Stimulated activated memory B cell treated with anti-CD40 and anti-IgM and Interleukin-4, amounts not matched to agents 10 μg/mL and 1 μg/mL and 100 μg/mL, for 72 hours (primary cell): ENCODE results near the gene DIP2B.

Experiments
- ATAC-seq: fragments of 150-1000 bp; cut with Tn5 transposase; 2 replicates; pipeline ENCODE4 v1.10.0; 2021
- H3K27ac Mint-ChIP-seq: one replicate; pipeline ENCODE4 v1.8.0; 2022; ENCODE audit warnings: mild to moderate bottlenecking, mixed read lengths
- H3K27me3 Mint-ChIP-seq: one replicate; pipeline ENCODE4 v1.8.0; 2022; ENCODE audit warnings: mixed read lengths
- H3K36me3 Mint-ChIP-seq: one replicate; pipeline ENCODE4 v1.8.0; 2022; ENCODE audit warnings: mixed read lengths
- H3K4me1 Mint-ChIP-seq: one replicate; pipeline ENCODE4 v1.8.0; 2022; ENCODE audit warnings: mixed read lengths
- H3K4me3 Mint-ChIP-seq: one replicate; pipeline ENCODE4 v1.8.0; 2022; ENCODE audit warnings: mild to moderate bottlenecking, moderate library complexity, mixed read lengths
- H3K9me3 Mint-ChIP-seq: one replicate; pipeline ENCODE4 v1.8.0; 2022; ENCODE audit warnings: mixed read lengths

Gene DIP2B

GRCh38 chr12:50618864-50619609, 114.3 kb downstream of the DIP2B start:
- no peak overlapping the region for H3K4me3 Mint-ChIP-seq
- peaks cover 5% of the 10 kb centered on the region for H3K36me3 Mint-ChIP-seq
- no peaks in the 10 kb centered on the region for H3K27me3 Mint-ChIP-seq
- peaks cover 39% of the 10 kb centered on the region for H3K4me1 Mint-ChIP-seq
- H3K27ac Mint-ChIP-seq = no peak overlapping the region
- ATAC-seq = no peak
- no peaks in the 10 kb centered on the region for H3K9me3 Mint-ChIP-seq

DNA sequence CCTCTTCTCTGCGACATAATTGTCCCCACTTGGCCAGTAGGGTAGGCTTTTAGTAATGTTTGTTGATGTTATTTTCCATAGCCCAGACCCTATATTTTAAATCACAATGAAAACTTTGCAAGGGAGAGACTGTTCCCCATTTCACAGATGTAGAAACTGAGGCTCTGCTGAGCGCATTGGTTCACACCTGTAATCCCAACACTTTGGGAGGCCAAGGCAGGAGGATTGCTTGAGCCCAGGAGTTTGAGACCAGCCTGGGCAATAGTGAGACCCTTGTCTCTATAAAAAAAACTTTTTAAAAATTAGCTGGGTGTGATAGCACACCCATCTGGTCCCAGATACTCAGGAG, 114.8 kb downstream of the DIP2B start:
- Mint-ChIP-seq H3K4me1 (peaks cover 45% of the 10 kb centered on the region), H3K9me3 (no peaks in the 10 kb centered on the region), H3K27me3 (no peaks in the 10 kb centered on the region), H3K4me3 (no peak overlapping the region), H3K36me3 (peaks cover 5% of the 10 kb centered on the region), H3K27ac (no peak overlapping the region)
- ATAC-seq = no peak

DNA sequence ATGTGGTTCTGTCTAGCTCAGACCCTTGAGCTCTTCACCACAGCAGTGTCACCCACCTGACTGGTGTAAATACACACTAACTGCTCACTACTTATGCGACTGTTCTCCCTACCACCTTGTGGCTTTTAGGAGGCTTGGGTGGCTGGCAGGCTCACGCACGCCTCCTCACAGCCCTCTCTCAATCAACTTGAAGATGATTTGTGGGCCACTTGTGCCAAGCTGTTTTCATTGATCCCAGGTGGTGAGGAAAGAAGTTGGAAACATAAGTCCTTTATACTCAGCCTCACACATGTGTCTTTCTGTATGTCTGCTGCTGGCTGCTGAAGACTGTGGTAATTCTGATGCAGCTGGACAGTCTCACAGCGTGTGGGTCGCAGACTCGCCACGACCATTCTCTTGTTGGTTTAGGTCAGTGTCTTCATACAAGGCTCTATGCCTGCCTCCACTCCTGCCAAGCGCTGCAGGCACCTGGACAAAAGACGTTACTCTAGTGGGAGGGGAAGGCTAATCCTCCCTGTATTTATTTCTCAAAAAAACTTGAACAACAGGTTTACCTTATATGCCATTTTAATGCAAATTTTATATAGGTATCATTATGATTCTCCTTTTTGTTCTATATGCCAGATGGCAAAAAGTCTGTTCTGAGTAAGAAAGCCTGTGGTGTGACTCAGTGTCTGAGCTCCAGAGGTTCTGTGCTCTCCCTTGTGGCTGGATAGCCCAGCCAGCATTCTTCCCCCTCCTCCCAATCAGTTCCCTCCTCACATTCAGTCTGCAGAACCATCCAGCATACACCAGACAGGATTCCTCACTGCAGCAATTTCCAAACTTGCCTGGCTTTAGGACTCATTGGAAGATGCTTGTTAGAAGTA, 115.6 kb downstream of the DIP2B start:
- Mint-ChIP-seq H3K4me1 (peaks cover 52% of the 10 kb centered on the region), H3K9me3 (no peaks in the 10 kb centered on the region), H3K27ac (peak overlapping the region; percentile 9), H3K36me3 (peaks cover 5% of the 10 kb centered on the region), H3K27me3 (no peaks in the 10 kb centered on the region), H3K4me3 (no peak overlapping the region)
- ATAC-seq = peak; percentile 8

GRCh38 chr12:50620978-50621360, 116.2 kb downstream of the DIP2B start:
- H3K36me3 Mint-ChIP-seq = peaks cover 5% of the 10 kb centered on the region
- H3K27ac Mint-ChIP-seq = peak overlapping the region; percentile 9
- peaks cover 51% of the 10 kb centered on the region for H3K4me1 Mint-ChIP-seq
- ATAC-seq = no peak
- H3K9me3 Mint-ChIP-seq = no peaks in the 10 kb centered on the region
- H3K4me3 Mint-ChIP-seq = no peak overlapping the region
- no peaks in the 10 kb centered on the region for H3K27me3 Mint-ChIP-seq

- no peak overlapping the region for H3K4me3 Mint-ChIP-seq
- ATAC-seq = no peak
- H3K9me3 Mint-ChIP-seq = no peaks in the 10 kb centered on the region
- peaks cover 52% of the 10 kb centered on the region for H3K4me1 Mint-ChIP-seq
- peak overlapping the region; percentile 9 for H3K27ac Mint-ChIP-seq
- H3K36me3 Mint-ChIP-seq = peaks cover 5% of the 10 kb centered on the region
- H3K27me3 Mint-ChIP-seq = no peaks in the 10 kb centered on the region
Observed at GRCh38 chr12:50621399-50622300, 116.9 kb downstream of the DIP2B start.

GRCh38 chr12:50625029-50625925, 120.5 kb downstream of the DIP2B start:
- Mint-ChIP-seq H3K9me3 (no peaks in the 10 kb centered on the region), H3K4me3 (no peak overlapping the region), H3K27me3 (no peaks in the 10 kb centered on the region), H3K4me1 (peaks cover 47% of the 10 kb centered on the region), H3K36me3 (peaks cover 25% of the 10 kb centered on the region), H3K27ac (peak overlapping the region; percentile 1)
- ATAC-seq = no peak

GRCh38 chr12:50626026-50626425, 121.2 kb downstream of the DIP2B start:
- no peak for ATAC-seq
- Mint-ChIP-seq H3K27ac (no peak overlapping the region), H3K27me3 (no peaks in the 10 kb centered on the region), H3K4me1 (peaks cover 39% of the 10 kb centered on the region), H3K9me3 (no peaks in the 10 kb centered on the region), H3K36me3 (peaks cover 32% of the 10 kb centered on the region), H3K4me3 (no peak overlapping the region)

- peaks cover 29% of the 10 kb centered on the region for H3K4me1 Mint-ChIP-seq
- no peaks in the 10 kb centered on the region for H3K9me3 Mint-ChIP-seq
- no peaks in the 10 kb centered on the region for H3K27me3 Mint-ChIP-seq
- ATAC-seq = no peak
- H3K36me3 Mint-ChIP-seq = peaks cover 35% of the 10 kb centered on the region
- no peak overlapping the region for H3K27ac Mint-ChIP-seq
- no peak overlapping the region for H3K4me3 Mint-ChIP-seq
Observed at GRCh38 chr12:50627491-50627890, 122.7 kb downstream of the DIP2B start.

DNA sequence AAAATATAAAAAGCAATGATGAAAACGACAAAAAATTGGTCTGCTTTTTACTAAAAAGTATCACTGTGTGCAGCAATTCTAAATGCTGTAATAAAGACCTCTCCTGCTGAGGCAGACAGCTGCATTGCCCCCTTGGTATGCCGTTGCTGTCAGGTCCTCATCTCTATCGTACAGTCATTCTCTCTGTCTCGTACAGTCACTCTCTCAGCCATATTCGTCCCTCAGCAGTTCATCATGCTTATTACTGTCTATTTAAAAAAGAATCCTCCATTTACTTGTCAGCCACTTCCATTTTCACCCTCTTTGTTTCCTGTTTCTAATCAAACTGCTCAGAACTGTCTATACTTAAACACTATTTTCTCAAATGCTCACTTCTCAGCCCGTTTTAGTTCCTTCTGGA, 123.6 kb downstream of the DIP2B start:
- H3K27ac Mint-ChIP-seq = peak overlapping the region; percentile 2
- no peak for ATAC-seq
- peaks cover 35% of the 10 kb centered on the region for H3K36me3 Mint-ChIP-seq
- H3K9me3 Mint-ChIP-seq = no peaks in the 10 kb centered on the region
- no peak overlapping the region for H3K4me3 Mint-ChIP-seq
- H3K4me1 Mint-ChIP-seq = peaks cover 25% of the 10 kb centered on the region
- H3K27me3 Mint-ChIP-seq = no peaks in the 10 kb centered on the region

DNA sequence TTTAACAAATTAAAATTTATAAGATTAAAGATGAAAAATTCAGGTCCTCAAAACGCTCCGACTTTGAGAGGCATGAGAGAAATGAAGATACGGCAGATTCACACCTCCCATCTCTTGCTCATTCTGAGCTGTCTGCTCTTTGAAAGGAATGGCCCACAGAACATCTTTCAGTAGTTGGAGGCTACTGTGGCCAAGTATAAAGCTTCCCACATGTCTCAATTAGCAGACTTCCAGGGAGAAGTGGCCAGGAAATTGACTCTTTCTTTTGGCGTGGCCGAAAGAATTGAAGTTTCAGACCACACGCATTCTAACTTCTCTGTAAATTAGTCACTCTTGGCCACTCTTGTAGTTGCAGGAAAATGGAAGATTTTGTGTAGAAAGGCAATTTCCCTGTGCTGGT, 129.2 kb downstream of the DIP2B start:
- Mint-ChIP-seq H3K27ac (no peak overlapping the region), H3K36me3 (peaks cover 22% of the 10 kb centered on the region), H3K9me3 (no peaks in the 10 kb centered on the region), H3K4me3 (no peak overlapping the region), H3K27me3 (no peaks in the 10 kb centered on the region), H3K4me1 (peaks cover 22% of the 10 kb centered on the region)
- ATAC-seq = no peak

DNA sequence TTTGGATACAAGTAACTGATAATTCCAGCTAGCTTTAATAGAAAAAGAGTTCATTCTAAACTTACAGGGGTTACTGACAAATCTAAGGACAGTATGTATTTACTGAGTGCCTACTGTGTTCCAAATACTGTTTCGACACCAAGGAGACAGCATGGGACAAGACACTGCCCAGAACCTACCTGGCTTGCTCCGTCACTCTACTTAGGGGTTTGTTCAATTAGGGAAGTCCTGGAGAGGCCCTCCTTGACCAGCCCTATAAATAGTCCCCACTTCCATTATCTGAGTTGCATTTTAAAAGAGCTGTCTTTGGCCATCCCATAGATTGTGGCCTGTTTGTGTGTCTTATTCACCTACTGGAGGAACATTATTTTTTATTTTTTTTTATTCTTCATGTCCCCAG, 129.6 kb downstream of the DIP2B start:
- Mint-ChIP-seq H3K36me3 (peaks cover 18% of the 10 kb centered on the region), H3K9me3 (no peaks in the 10 kb centered on the region), H3K4me3 (no peak overlapping the region), H3K4me1 (peaks cover 25% of the 10 kb centered on the region), H3K27me3 (no peaks in the 10 kb centered on the region), H3K27ac (no peak overlapping the region)
- no peak for ATAC-seq

DNA sequence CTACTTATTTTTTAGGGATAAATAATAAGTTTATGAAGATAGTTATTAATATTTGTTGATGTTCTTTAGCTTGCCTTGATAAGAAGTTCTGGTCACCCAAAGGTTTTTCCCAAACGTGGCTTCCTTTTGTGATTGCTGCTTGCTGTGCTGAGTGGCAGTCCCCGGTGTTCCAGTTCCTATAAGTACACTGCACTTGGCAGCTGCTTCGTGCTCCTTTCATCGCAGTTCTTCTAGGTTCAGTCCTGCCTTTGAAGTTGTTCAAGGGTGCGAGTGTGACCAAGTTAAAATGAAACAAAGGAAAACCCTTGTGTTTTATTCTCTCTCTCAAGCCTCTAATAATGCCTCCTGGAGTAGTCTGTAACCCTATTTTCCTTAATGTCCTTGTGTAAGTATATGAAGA, 130.6 kb downstream of the DIP2B start:
- ATAC-seq = no peak
- Mint-ChIP-seq H3K4me3 (no peak overlapping the region), H3K27me3 (no peaks in the 10 kb centered on the region), H3K36me3 (peaks cover 14% of the 10 kb centered on the region), H3K4me1 (peaks cover 29% of the 10 kb centered on the region), H3K9me3 (no peaks in the 10 kb centered on the region), H3K27ac (peak overlapping the region; percentile 49)

DNA sequence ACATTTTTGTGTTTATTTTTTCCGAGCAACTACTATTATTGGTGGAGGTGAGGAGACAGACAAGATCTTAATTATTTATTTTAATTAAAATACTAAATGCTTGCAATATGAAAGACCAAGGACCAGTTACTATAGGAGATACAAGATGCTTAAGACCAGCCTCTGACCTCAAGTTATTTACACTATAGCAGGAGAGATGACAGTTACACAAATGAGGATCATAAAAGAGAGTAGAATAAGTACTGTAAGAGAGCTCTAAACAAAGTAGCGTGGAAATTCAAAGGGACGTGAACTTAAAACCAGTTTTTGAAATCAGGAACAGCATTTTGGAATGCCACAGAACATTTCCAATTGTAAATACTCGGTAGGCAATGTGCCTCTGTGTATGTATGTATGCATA, 131.1 kb downstream of the DIP2B start:
- H3K4me1 Mint-ChIP-seq = peaks cover 29% of the 10 kb centered on the region

DNA sequence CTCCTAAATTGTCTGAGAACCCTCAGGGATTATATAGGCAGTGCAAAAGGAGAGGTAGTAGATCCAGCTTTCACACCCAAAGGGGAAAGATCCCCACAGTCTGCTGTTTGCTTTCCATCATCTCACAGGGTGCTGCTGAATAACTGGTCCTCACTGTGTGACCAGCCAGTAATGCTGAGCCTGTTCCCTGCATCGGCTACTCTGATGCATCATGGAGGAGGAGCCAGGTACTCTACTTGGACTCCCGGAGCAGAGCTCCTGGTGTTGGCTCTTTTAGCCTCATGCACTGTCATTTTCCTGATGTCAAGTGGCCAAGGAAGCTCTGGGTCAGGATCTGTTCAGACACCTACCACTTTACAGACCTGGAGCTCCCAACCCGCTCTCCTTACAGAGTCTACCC, 131.7 kb downstream of the DIP2B start:
- H3K4me1 Mint-ChIP-seq = peaks cover 34% of the 10 kb centered on the region
- no peak for ATAC-seq
- H3K4me3 Mint-ChIP-seq = no peak overlapping the region
- no peaks in the 10 kb centered on the region for H3K9me3 Mint-ChIP-seq
- H3K36me3 Mint-ChIP-seq = peaks cover 15% of the 10 kb centered on the region
- peak overlapping the region; percentile 43 for H3K27ac Mint-ChIP-seq
- no peaks in the 10 kb centered on the region for H3K27me3 Mint-ChIP-seq

More for the DNA sequence above, 131.1 kb downstream of the DIP2B start:
- no peak overlapping the region for H3K4me3 Mint-ChIP-seq
- H3K9me3 Mint-ChIP-seq = no peaks in the 10 kb centered on the region
- H3K27me3 Mint-ChIP-seq = no peaks in the 10 kb centered on the region
- no peak for ATAC-seq
- peaks cover 13% of the 10 kb centered on the region for H3K36me3 Mint-ChIP-seq
- H3K27ac Mint-ChIP-seq = peak overlapping the region; percentile 49
